Right hindlimb (tissue), 1 donor: ENCODE data around the gene AVL9.

Source experiments
- DNase-seq: peaks from one replicate; pipeline ENCODE4 v3.0.0-alpha.2; 2018

The AVL9 gene

GRCh38 chr7:32535162-32535702 lies 39.9 kb downstream of the AVL9 start:
- DNase-seq = no peak

GRCh38 chr7:32536016-32536415 lies 40.7 kb downstream of the AVL9 start:
- DNase-seq = no peak

GRCh38 chr7:32536585-32536984 lies 41.3 kb downstream of the AVL9 start:
- DNase-seq = no peak

- DNase-seq = no peak
Observed at GRCh38 chr7:32537760-32538159, 42.5 kb downstream of the AVL9 start.

- DNase-seq = no peak
Observed at GRCh38 chr7:32539366-32539765, 44.1 kb downstream of the AVL9 start.

GRCh38 chr7:32539919-32540531 lies 44.7 kb downstream of the AVL9 start:
- no peak for DNase-seq

GRCh38 chr7:32542595-32542994 lies 47.3 kb downstream of the AVL9 start:
- no peak for DNase-seq

- no peak for DNase-seq
Observed at GRCh38 chr7:32559480-32559879, 64.2 kb downstream of the AVL9 start.

- DNase-seq = no peak
Observed at GRCh38 chr7:32560075-32560474, 64.8 kb downstream of the AVL9 start.

- DNase-seq = no peak
Observed at GRCh38 chr7:32561613-32562012, 66.3 kb downstream of the AVL9 start.

GRCh38 chr7:32564542-32564941 lies 69.3 kb downstream of the AVL9 start:
- DNase-seq = peak; percentile 37

- no peak for DNase-seq
Observed at GRCh38 chr7:32569388-32570289, 74.3 kb downstream of the AVL9 start.

GRCh38 chr7:32573110-32573687 lies 77.9 kb downstream of the AVL9 start:
- DNase-seq = no peak

- DNase-seq = no peak
Observed at GRCh38 chr7:32574626-32575025, 79.3 kb downstream of the AVL9 start.

- DNase-seq = no peak
Observed at GRCh38 chr7:32577421-32577820, 82.1 kb downstream of the AVL9 start.

GRCh38 chr7:32579776-32580175 lies 84.5 kb downstream of the AVL9 start:
- DNase-seq = no peak

GRCh38 chr7:32580646-32581045 lies 85.4 kb downstream of the AVL9 start:
- no peak for DNase-seq

- DNase-seq = no peak
Observed at GRCh38 chr7:32582036-32582435, 86.7 kb downstream of the AVL9 start.

- DNase-seq = no peak
Observed at GRCh38 chr7:32583791-32584190, 88.5 kb downstream of the AVL9 start.

GRCh38 chr7:32586291-32587221 lies 91.3 kb downstream of the AVL9 start:
- no peak for DNase-seq

- DNase-seq = no peak
Observed at GRCh38 chr7:32587411-32587948, 92.2 kb downstream of the AVL9 start.

- DNase-seq = no peak
Observed at GRCh38 chr7:32588657-32589056, 93.4 kb downstream of the AVL9 start.
